ENCODE measurements around the gene DAZAP1.
"Not testable (repeated sequence)": the region's sequence is repeated elsewhere in the genome, so short reads cannot be mapped to it uniquely, and the experiment has no call there.

DAZAP1 gene

GRCh38 chr19:1438933-1439354, 31.6 kb downstream of the DAZAP1 start:
- H3K36me3 ChIP-seq (ENCODE audit: insufficient read depth, insufficient read length, low read length): peaks cover 62% of the 10 kb centered on the region
- H3K4me1 ChIP-seq (ENCODE audit: insufficient read depth, insufficient read length): peaks cover 28% of the 10 kb centered on the region
- H3K4me3 ChIP-seq (ENCODE audit: insufficient read length, low read depth): peak overlapping the region; percentile 98
- no peaks in the 10 kb centered on the region for H3K27me3 ChIP-seq (ENCODE audit: insufficient read depth, insufficient read length)
- no peak for DNase-seq (ENCODE audit: low read depth, low spot score)
- peak overlapping the region; percentile 99 for H3K9ac ChIP-seq (ENCODE audit: insufficient read length, low read depth)
- no peaks in the 10 kb centered on the region for H3K9me3 ChIP-seq (ENCODE audit: insufficient read depth, low read length)
- TF ChIP-seq ZNF274 (IDR thresholded peaks at IDR 0.05; ENCODE audit: low read depth, low read length) (no peak), SUZ12 (IDR thresholded peaks at IDR 0.05; ENCODE audit: extremely low read depth, insufficient read depth, insufficient read length) (no peak), YY1 (IDR thresholded peaks at IDR 0.05; ENCODE audit: insufficient read depth, insufficient read length) (no peak)

- DNase-seq (ENCODE audit: low read depth, low spot score); H3K27me3 ChIP-seq (ENCODE audit: insufficient read depth, insufficient read length); H3K9me3 ChIP-seq (ENCODE audit: insufficient read depth, low read length): not testable (repeated sequence)
- peak overlapping the region; percentile 99 for H3K9ac ChIP-seq (ENCODE audit: insufficient read length, low read depth)
- H3K4me1 ChIP-seq (ENCODE audit: insufficient read depth, insufficient read length): peaks cover 29% of the 10 kb centered on the region
- H3K36me3 ChIP-seq (ENCODE audit: insufficient read depth, insufficient read length, low read length): peaks cover 54% of the 10 kb centered on the region
- peak overlapping the region; percentile 98 for H3K4me3 ChIP-seq (ENCODE audit: insufficient read length, low read depth)
These were observed 32.4 kb downstream of the DAZAP1 start for GRCh38 chr19:1439525-1440417.

GRCh38 chr19:1440418-1440801, 33.0 kb downstream of the DAZAP1 start:
- H3K9ac ChIP-seq (ENCODE audit: insufficient read length, low read depth): peak overlapping the region; percentile 83
- no peaks in the 10 kb centered on the region for H3K9me3 ChIP-seq (ENCODE audit: insufficient read depth, low read length)
- H3K4me1 ChIP-seq (ENCODE audit: insufficient read depth, insufficient read length): peaks cover 31% of the 10 kb centered on the region
- DNase-seq (ENCODE audit: low read depth, low spot score): no peak
- H3K4me3 ChIP-seq (ENCODE audit: insufficient read length, low read depth): peak overlapping the region; percentile 21
- H3K27me3 ChIP-seq (ENCODE audit: insufficient read depth, insufficient read length): peaks cover 2% of the 10 kb centered on the region
- TF ChIP-seq ZNF274 (IDR thresholded peaks at IDR 0.05; ENCODE audit: low read depth, low read length): no peak
- no peak for TF ChIP-seq YY1 (IDR thresholded peaks at IDR 0.05; ENCODE audit: insufficient read depth, insufficient read length)
- no peak for TF ChIP-seq SUZ12 (IDR thresholded peaks at IDR 0.05; ENCODE audit: extremely low read depth, insufficient read depth, insufficient read length)
- peaks cover 49% of the 10 kb centered on the region for H3K36me3 ChIP-seq (ENCODE audit: insufficient read depth, insufficient read length, low read length)

GRCh38 chr19:1441022-1441426, 33.6 kb downstream of the DAZAP1 start:
- no peak for TF ChIP-seq ZNF274 (IDR thresholded peaks at IDR 0.05; ENCODE audit: low read depth, low read length)
- no peak for TF ChIP-seq SUZ12 (IDR thresholded peaks at IDR 0.05; ENCODE audit: extremely low read depth, insufficient read depth, insufficient read length)
- TF ChIP-seq YY1 (IDR thresholded peaks at IDR 0.05; ENCODE audit: insufficient read depth, insufficient read length): no peak
- Histone ChIP-seq H3K9ac (ENCODE audit: insufficient read length, low read depth) (peak overlapping the region; percentile 83), H3K36me3 (ENCODE audit: insufficient read depth, insufficient read length, low read length) (peaks cover 45% of the 10 kb centered on the region), H3K27me3 (ENCODE audit: insufficient read depth, insufficient read length) (peaks cover 4% of the 10 kb centered on the region), H3K9me3 (ENCODE audit: insufficient read depth, low read length) (no peaks in the 10 kb centered on the region), H3K4me1 (ENCODE audit: insufficient read depth, insufficient read length) (peaks cover 32% of the 10 kb centered on the region), H3K4me3 (ENCODE audit: insufficient read length, low read depth) (no peak overlapping the region)
- DNase-seq (ENCODE audit: low read depth, low spot score): no peak

GRCh38 chr19:1441677-1442438, 34.5 kb downstream of the DAZAP1 start:
- TF ChIP-seq YY1 (IDR thresholded peaks at IDR 0.05; ENCODE audit: insufficient read depth, insufficient read length) (no peak), ZNF274 (IDR thresholded peaks at IDR 0.05; ENCODE audit: low read depth, low read length) (no peak), SUZ12 (IDR thresholded peaks at IDR 0.05; ENCODE audit: extremely low read depth, insufficient read depth, insufficient read length) (no peak)
- Histone ChIP-seq H3K27me3 (ENCODE audit: insufficient read depth, insufficient read length) (peaks cover 12% of the 10 kb centered on the region), H3K4me3 (ENCODE audit: insufficient read length, low read depth) (no peak overlapping the region), H3K9me3 (ENCODE audit: insufficient read depth, low read length) (no peaks in the 10 kb centered on the region), H3K4me1 (ENCODE audit: insufficient read depth, insufficient read length) (peaks cover 36% of the 10 kb centered on the region), H3K36me3 (ENCODE audit: insufficient read depth, insufficient read length, low read length) (peaks cover 45% of the 10 kb centered on the region), H3K9ac (ENCODE audit: insufficient read length, low read depth) (peak overlapping the region; percentile 66)
- DNase-seq (ENCODE audit: low read depth, low spot score): no peak

GRCh38 chr19:1445185-1445931, 38.0 kb downstream of the DAZAP1 start:
- DNase-seq (ENCODE audit: low read depth, low spot score): no peak
- Histone ChIP-seq H3K36me3 (ENCODE audit: insufficient read depth, insufficient read length, low read length) (peaks cover 27% of the 10 kb centered on the region), H3K27me3 (ENCODE audit: insufficient read depth, insufficient read length) (peaks cover 45% of the 10 kb centered on the region), H3K9ac (ENCODE audit: insufficient read length, low read depth) (peak overlapping the region; percentile 79), H3K9me3 (ENCODE audit: insufficient read depth, low read length) (no peaks in the 10 kb centered on the region), H3K4me1 (ENCODE audit: insufficient read depth, insufficient read length) (peaks cover 38% of the 10 kb centered on the region), H3K4me3 (ENCODE audit: insufficient read length, low read depth) (peak overlapping the region; percentile 31)
- TF ChIP-seq YY1 (IDR thresholded peaks at IDR 0.05; ENCODE audit: insufficient read depth, insufficient read length) (no peak), ZNF274 (IDR thresholded peaks at IDR 0.05; ENCODE audit: low read depth, low read length) (no peak), SUZ12 (IDR thresholded peaks at IDR 0.05; ENCODE audit: extremely low read depth, insufficient read depth, insufficient read length) (no peak)
